Kidney (tissue), 14 donors: ENCODE results near the gene FIGNL2. TPM values are rescaled to one million over a fixed set of nuclear protein-coding genes. Genes with fewer than 3 reads are reported as not detected.

Experiments
- DNase-seq, 5 donors: peaks; one replicate each; pipeline ENCODE4 v3.0.0-alpha.2; 2013 to 2020
- FAIRE-seq: peaks from 2 replicates; lab custom pipeline; 2012; peaks lifted over from hg19 to GRCh38; lab: Jason Lieb, UNC
- H3K27ac ChIP-seq, 2 donors: one replicate each; pipeline ENCODE4 v1.7.0; 2013; ENCODE audit warnings: low read depth in 2 of 2, low read length in 2 of 2, inconsistent platforms in 1 of 2
- H3K27me3 ChIP-seq: one replicate; pipeline ENCODE4 v1.7.1; 2013; ENCODE audit warnings: low read length, inconsistent platforms; ENCODE audit not compliant: control insufficient read depth, insufficient read depth
- H3K36me3 ChIP-seq, 3 donors: one replicate each; pipeline versions ENCODE4 v1.7.0 to v1.7.1; 2013; ENCODE audit warnings: low read length in 3 of 3, control low read depth in 1 of 3, inconsistent platforms in 1 of 3; ENCODE audit not compliant: insufficient read depth in 3 of 3, control insufficient read depth in 2 of 3
- H3K4me1 ChIP-seq, 3 donors: one replicate each; pipeline versions ENCODE4 v1.7.0 to v1.7.1; 2013; ENCODE audit warnings: low read length in 3 of 3, inconsistent platforms in 1 of 3, low read depth in 1 of 3; ENCODE audit not compliant: control insufficient read depth in 2 of 3, insufficient read depth in 2 of 3
- H3K4me3 ChIP-seq, 3 donors: one replicate each; pipeline versions ENCODE4 v1.7.0 to v1.8.1; 2013; ENCODE audit warnings: low read length in 3 of 3, control low read depth in 1 of 3, inconsistent platforms in 1 of 3
- H3K9ac ChIP-seq, 3 donors: one replicate each; pipeline versions ENCODE4 v1.7.0 to v1.7.1; 2013; ENCODE audit warnings: low read length in 3 of 3, control low read depth in 1 of 3, inconsistent platforms in 1 of 3
- H3K9me3 ChIP-seq, 3 donors: one replicate each; pipeline versions ENCODE4 v1.7.0 to v1.7.1; 2013; ENCODE audit warnings: low read length in 3 of 3, control low read depth in 1 of 3, inconsistent platforms in 1 of 3; ENCODE audit not compliant: control insufficient read depth in 2 of 3, insufficient read depth in 1 of 3
- CTCF ChIP-seq: IDR thresholded peaks from 3 replicates; pipeline ENCODE4 v1.5.1; 2012; ENCODE audit warnings: mild to moderate bottlenecking, moderate library complexity, borderline replicate concordance; ENCODE audit not compliant: insufficient read depth; ENCODE audit errors: extremely low read depth
- intact Hi-C: fragments of 100-400 bp; cut with DNase I; formaldehyde crosslinking; loops from one replicate; pipeline ENCODE4 v1.11.1; 2022
- polyA plus RNA-seq: library from polyadenylated mRNA; stranded (reverse); fragments of 350-450 nt; fragmentation: Illumina TruSeq; extraction: RNeasy Lipid Tissue Mini Kit (QIAGEN cat#74804); gene quantifications from one replicate; pipeline ENCODE4 v1.2.3, GENCODE V29; 2014; ENCODE audit warnings: low read depth, low replicate concordance; ENCODE audit not compliant: insufficient read depth
- total RNA-seq: library from RNA; stranded (reverse); fragmentation: NEBNext Ultra II Directional; extraction: Animal tissue kit (Norgen Biotek cat#: 25700); gene quantifications from one replicate; pipeline ENCODE4 v1.2.1, GENCODE V29; 2021
- donor health status: control.
- donor health status: control.
- donor health status: control.
- donor health status: control.
- donor health status: control.
- donor health status: DM: yes; HTN: yes; CAD: no.
- donor health status: Normal renal cell carcinoma (clear cell type).

Gene FIGNL2
- total and polyA plus RNA-seq, 2 donors from 2014 or later = 3.1 to 6.1 TPM

GRCh38 chr12:51774933-51775332 lies 73.6 kb downstream of the FIGNL2 start:
- intact Hi-C loops = no loop called here
- no peaks in the 10 kb centered on the region for H3K27me3 ChIP-seq
- H3K4me1 ChIP-seq = no peaks in the 10 kb centered on the region
- TF ChIP-seq CTCF = no peak
- no peak overlapping the region for H3K4me3 ChIP-seq
- H3K36me3 ChIP-seq = no peaks in the 10 kb centered on the region
- no peak for DNase-seq
- H3K9me3 ChIP-seq = no peaks in the 10 kb centered on the region
- no peak for FAIRE-seq
- H3K27ac ChIP-seq = no peak overlapping the region
- no peak overlapping the region for H3K9ac ChIP-seq

- DNase-seq (no peak), FAIRE-seq (no peak)
- H3K9ac ChIP-seq = no peak overlapping the region
- no peaks in the 10 kb centered on the region for H3K9me3 ChIP-seq
- H3K4me1 ChIP-seq = no peaks in the 10 kb centered on the region
- no peaks in the 10 kb centered on the region for H3K27me3 ChIP-seq
- no peak overlapping the region for H3K4me3 ChIP-seq
- intact Hi-C loops = no loop called here
- H3K27ac ChIP-seq = no peak overlapping the region
- no peak for TF ChIP-seq CTCF
- no peaks in the 10 kb centered on the region for H3K36me3 ChIP-seq
These were observed 75.2 kb downstream of the FIGNL2 start for GRCh38 chr12:51773145-51773869.

- no peaks in the 10 kb centered on the region for H3K36me3 ChIP-seq
- FAIRE-seq (no peak), DNase-seq (no peak)
- no peaks in the 10 kb centered on the region for H3K4me1 ChIP-seq
- no peaks in the 10 kb centered on the region for H3K27me3 ChIP-seq
- no peak overlapping the region for H3K9ac ChIP-seq
- intact Hi-C loops = no loop called here
- no peak for TF ChIP-seq CTCF
- no peaks in the 10 kb centered on the region for H3K9me3 ChIP-seq
- no peak overlapping the region for H3K27ac ChIP-seq
- no peak overlapping the region for H3K4me3 ChIP-seq
These were observed 77.5 kb downstream of the FIGNL2 start for GRCh38 chr12:51771008-51771407.

Other genes with a start within 250 kb of the FIGNL2 start
- not detected for gene ANKRD33, start 39.4 kb upstream of the FIGNL2 start, total RNA-seq
- gene ANKRD33, start 39.4 kb upstream of the FIGNL2 start, polyA plus RNA-seq = not detected
- 88.4 TPM for gene ACVRL1, start 58.8 kb upstream of the FIGNL2 start, total RNA-seq
- gene ACVRL1, start 58.8 kb upstream of the FIGNL2 start, polyA plus RNA-seq = 29.1 TPM
- gene ACVR1B, start 103.0 kb upstream of the FIGNL2 start, total RNA-seq = 95.5 TPM
- gene ACVR1B, start 103.0 kb upstream of the FIGNL2 start, polyA plus RNA-seq = 30.6 TPM
- gene TAMALIN, start 158.2 kb upstream of the FIGNL2 start, total RNA-seq = 52.3 TPM
- 22.3 TPM for gene TAMALIN, start 158.2 kb upstream of the FIGNL2 start, polyA plus RNA-seq
- 37.2 TPM for gene NR4A1, start 202.7 kb upstream of the FIGNL2 start, total RNA-seq
- 54.1 TPM for gene NR4A1, start 202.7 kb upstream of the FIGNL2 start, polyA plus RNA-seq
- gene ATG101, start 221.3 kb upstream of the FIGNL2 start, total RNA-seq = 32.1 TPM
- 53.0 TPM for gene ATG101, start 221.3 kb upstream of the FIGNL2 start, polyA plus RNA-seq
- 0.31 TPM for gene SMIM41, start 231.0 kb upstream of the FIGNL2 start, total RNA-seq
- gene SMIM41, start 231.0 kb upstream of the FIGNL2 start, polyA plus RNA-seq = not detected